Liver (tissue), 9 donors: ENCODE measurements around the gene CPA5. TPM values are rescaled to one million over a fixed set of nuclear protein-coding genes. Genes with fewer than 3 reads are reported as not detected.
A peak's percentile ranks its signal among the peaks of the same experiment; 100 is the strongest.

Source experiments
- DNase-seq: peaks from one replicate; pipeline ENCODE4 v3.0.0-alpha.2; 2017; ENCODE audit warnings: low spot score
- H3K27ac ChIP-seq, 2 donors: one replicate each; pipeline ENCODE4 v1.7.0; 2013; ENCODE audit warnings: inconsistent platforms in 2 of 2, low read length in 2 of 2, control low read depth in 1 of 2, low read depth in 1 of 2, mild to moderate bottlenecking in 1 of 2
- H3K27me3 ChIP-seq, 4 donors: one replicate each; pipeline versions ENCODE4 v1.6.1 to v1.7.0; 2013; ENCODE audit warnings: low read length in 3 of 4, inconsistent platforms in 1 of 4, mild to moderate bottlenecking in 1 of 4, moderate library complexity in 1 of 4; ENCODE audit not compliant: control insufficient read depth in 4 of 4, insufficient read depth in 4 of 4
- H3K36me3 ChIP-seq, 4 donors: one replicate each; pipeline versions ENCODE4 v1.6.1 to v1.7.0; 2013; ENCODE audit warnings: low read length in 3 of 4, mild to moderate bottlenecking in 3 of 4, low read depth in 1 of 4, moderate library complexity in 1 of 4; ENCODE audit not compliant: control insufficient read depth in 4 of 4, insufficient read depth in 3 of 4
- H3K4me1 ChIP-seq, 4 donors: one replicate each; pipeline versions ENCODE4 v1.6.1 to v1.7.0; 2013; ENCODE audit warnings: low read length in 3 of 4, mild to moderate bottlenecking in 3 of 4, moderate library complexity in 1 of 4; ENCODE audit not compliant: control insufficient read depth in 4 of 4, insufficient read depth in 4 of 4
- H3K4me3 ChIP-seq, 3 donors: one replicate each; pipeline versions ENCODE4 v1.6.1 to v1.7.0; 2013; ENCODE audit warnings: low read length in 3 of 3, control low read depth in 1 of 3, low read depth in 1 of 3, mild to moderate bottlenecking in 1 of 3
- H3K9ac ChIP-seq, 2 donors: one replicate each; pipeline ENCODE4 v1.7.0; 2013; ENCODE audit warnings: low read length in 2 of 2, mild to moderate bottlenecking in 2 of 2, moderate library complexity in 2 of 2, control low read depth in 1 of 2, low read depth in 1 of 2
- H3K9me3 ChIP-seq, 4 donors: one replicate each; pipeline versions ENCODE4 v1.6.1 to v1.7.0; 2013; ENCODE audit warnings: low read length in 3 of 4; ENCODE audit not compliant: control insufficient read depth in 4 of 4
- FOXA2 ChIP-seq: IDR thresholded peaks from 2 replicates; pipeline ENCODE4 v1.6.1; 2016; ENCODE audit warnings: antibody characterized with exemption
- GABPA ChIP-seq, 2 donors: IDR thresholded peaks in 1 of 2; conservative IDR thresholded peaks in 1 of 2; 2 replicates each; pipeline ENCODE4 v1.6.1; 2016; ENCODE audit warnings: antibody characterized with exemption in 2 of 2, mild to moderate bottlenecking in 1 of 2, moderate library complexity in 1 of 2
- HNF4A ChIP-seq, 2 donors: conservative IDR thresholded peaks; 2 replicates each; pipeline ENCODE4 v1.6.1; 2016; ENCODE audit warnings: antibody characterized with exemption in 2 of 2, mild to moderate bottlenecking in 2 of 2
- HNF4G ChIP-seq: IDR thresholded peaks from 2 replicates; pipeline ENCODE4 v1.6.1; 2016; ENCODE audit warnings: antibody characterized with exemption
- JUND ChIP-seq, 2 donors: IDR thresholded peaks; 2 replicates each; pipeline ENCODE4 v1.6.1; 2016; ENCODE audit warnings: antibody characterized with exemption in 2 of 2
- NR2F2 ChIP-seq: IDR thresholded peaks from 2 replicates; pipeline ENCODE4 v1.6.1; 2016; ENCODE audit warnings: antibody characterized with exemption
- RAD21 ChIP-seq, 2 donors: IDR thresholded peaks; 2 replicates each; pipeline ENCODE4 v1.6.1; 2016; ENCODE audit warnings: antibody characterized with exemption in 2 of 2, mild to moderate bottlenecking in 2 of 2
- RXRA ChIP-seq, 2 donors: IDR thresholded peaks; 2 replicates each; pipeline ENCODE4 v1.6.1; 2017 to 2018; ENCODE audit warnings: antibody characterized with exemption in 2 of 2, mild to moderate bottlenecking in 1 of 2
- SP1 ChIP-seq: IDR thresholded peaks from 2 replicates; pipeline ENCODE4 v1.6.1; 2018; ENCODE audit warnings: antibody characterized with exemption, mild to moderate bottlenecking
- TAF1 ChIP-seq: conservative IDR thresholded peaks from 2 replicates; pipeline ENCODE4 v1.6.1; 2016; ENCODE audit warnings: antibody characterized with exemption, mild to moderate bottlenecking
- WGBS: extraction: QIAGEN DNeasy Blood & Tissue Kit; methylation state at CpG from one replicate; pipeline ENCODE4 v1.1.7; 2013; 5-methylcytosine and 5-hydroxymethylcytosine counted together
- polyA plus RNA-seq, 2 donors: library from polyadenylated mRNA; stranded (reverse) in 1 of 2; unstranded in 1 of 2; fragments of 200-250 nt in 1 of 2; fragments of >200 nt in 1 of 2; fragmentation: Nextera tagmentation in 1 of 2; extraction: Ambion mirVana in 1 of 2; gene quantifications; one replicate each; pipeline versions ENCODE4 v1.2.1 to v1.2.3, GENCODE V29; 2013 to 2015
- total RNA-seq, 2 donors: library from RNA; depleted of rRNA; stranded (reverse); fragments of >200 nt; gene quantifications; one replicate each; pipeline ENCODE4 v1.2.3, GENCODE V29; 2014
- TF ChIP-seq, protein P1 (sequence below): IDR thresholded peaks from 2 replicates; pipeline ENCODE4 v1.6.1; 2016; ENCODE audit warnings: antibody characterized with exemption, mild to moderate bottlenecking
- TF ChIP-seq, protein P2 (sequence below): IDR thresholded peaks from 2 replicates; pipeline ENCODE4 v1.6.1; 2016; ENCODE audit warnings: antibody characterized with exemption
- donor health status: healthy.
- donor health status: healthy.
- donor health status: healthy.
- donor health status: healthy.
- donor health status: healthy.

CPA5 gene
- total and polyA plus RNA-seq, 4 donors: 0.33 TPM; not detected in 3

DNA sequence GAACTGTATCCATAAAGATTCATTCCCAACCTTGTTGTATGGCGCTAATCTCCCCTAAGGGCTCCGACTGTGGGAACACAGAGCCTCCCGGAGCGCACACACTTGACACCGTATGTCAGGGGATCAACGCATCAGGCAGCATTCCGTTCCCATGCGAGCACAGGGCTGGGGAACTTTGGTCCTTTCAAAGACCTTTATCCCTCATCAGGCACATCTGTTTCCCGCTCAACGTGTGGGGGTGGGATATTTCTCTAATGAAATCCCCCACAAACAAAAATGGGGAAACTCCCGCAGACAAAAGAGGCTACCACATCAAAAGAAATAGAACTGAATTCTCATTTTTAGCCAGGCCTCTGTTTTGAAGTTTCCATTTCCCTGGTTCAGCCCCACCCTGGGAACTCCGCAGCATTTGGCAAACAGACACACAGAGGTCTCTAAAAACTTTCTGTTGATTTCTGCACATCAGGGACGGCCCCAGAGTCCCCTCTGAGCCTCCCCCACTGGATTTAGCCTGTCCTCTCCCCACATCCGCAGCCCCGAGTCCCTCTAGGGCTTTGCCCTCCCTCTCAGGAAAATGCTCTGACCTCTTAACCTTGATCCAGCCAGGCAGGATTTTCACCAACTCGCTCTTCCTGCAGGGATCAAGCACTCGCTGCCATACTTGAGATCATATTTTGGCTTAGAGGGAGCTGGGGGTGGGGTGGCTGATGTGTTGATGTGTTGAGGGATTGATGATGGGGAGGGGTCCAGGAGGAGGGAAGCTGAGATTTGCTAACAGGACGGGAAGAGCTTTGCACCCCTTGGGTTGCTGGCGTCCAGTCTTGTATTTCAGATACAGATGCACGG, 6.6 kb downstream of the CPA5 start:
- TF ChIP-seq SP1 (peak; percentile 13), RAD21 (IDR thresholded peaks at IDR 0.05) (peak in 1 of 2 donors; percentile 17), NR2F2 (peak; percentile 96), FOXA2 (no peak), RXRA (IDR thresholded peaks at IDR 0.05) (peak in 1 of 2 donors; percentile 35), HNF4A (conservative IDR thresholded peaks at IDR 0.05) (no peak), TAF1 (no peak)
- TF ChIP-seq, protein P1, sequence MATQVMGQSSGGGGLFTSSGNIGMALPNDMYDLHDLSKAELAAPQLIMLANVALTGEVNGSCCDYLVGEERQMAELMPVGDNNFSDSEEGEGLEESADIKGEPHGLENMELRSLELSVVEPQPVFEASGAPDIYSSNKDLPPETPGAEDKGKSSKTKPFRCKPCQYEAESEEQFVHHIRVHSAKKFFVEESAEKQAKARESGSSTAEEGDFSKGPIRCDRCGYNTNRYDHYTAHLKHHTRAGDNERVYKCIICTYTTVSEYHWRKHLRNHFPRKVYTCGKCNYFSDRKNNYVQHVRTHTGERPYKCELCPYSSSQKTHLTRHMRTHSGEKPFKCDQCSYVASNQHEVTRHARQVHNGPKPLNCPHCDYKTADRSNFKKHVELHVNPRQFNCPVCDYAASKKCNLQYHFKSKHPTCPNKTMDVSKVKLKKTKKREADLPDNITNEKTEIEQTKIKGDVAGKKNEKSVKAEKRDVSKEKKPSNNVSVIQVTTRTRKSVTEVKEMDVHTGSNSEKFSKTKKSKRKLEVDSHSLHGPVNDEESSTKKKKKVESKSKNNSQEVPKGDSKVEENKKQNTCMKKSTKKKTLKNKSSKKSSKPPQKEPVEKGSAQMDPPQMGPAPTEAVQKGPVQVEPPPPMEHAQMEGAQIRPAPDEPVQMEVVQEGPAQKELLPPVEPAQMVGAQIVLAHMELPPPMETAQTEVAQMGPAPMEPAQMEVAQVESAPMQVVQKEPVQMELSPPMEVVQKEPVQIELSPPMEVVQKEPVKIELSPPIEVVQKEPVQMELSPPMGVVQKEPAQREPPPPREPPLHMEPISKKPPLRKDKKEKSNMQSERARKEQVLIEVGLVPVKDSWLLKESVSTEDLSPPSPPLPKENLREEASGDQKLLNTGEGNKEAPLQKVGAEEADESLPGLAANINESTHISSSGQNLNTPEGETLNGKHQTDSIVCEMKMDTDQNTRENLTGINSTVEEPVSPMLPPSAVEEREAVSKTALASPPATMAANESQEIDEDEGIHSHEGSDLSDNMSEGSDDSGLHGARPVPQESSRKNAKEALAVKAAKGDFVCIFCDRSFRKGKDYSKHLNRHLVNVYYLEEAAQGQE: no peak
- peaks cover 0 to 5% (median 0%) of the 10 kb centered on the region in 4 donors for H3K27me3 ChIP-seq
- WGBS: 45% methylated on average over 20 of the region's 20 CpGs
- no peaks in the 10 kb centered on the region for H3K9me3 ChIP-seq
- DNase-seq: no peak
- no peaks in the 10 kb centered on the region for H3K36me3 ChIP-seq
- H3K27ac ChIP-seq: peak overlapping the region in 1 of 2 donors; percentile 31
- H3K9ac ChIP-seq: no peak overlapping the region
- H3K4me1 ChIP-seq: no peaks in the 10 kb centered on the region
- no peak overlapping the region for H3K4me3 ChIP-seq

DNA sequence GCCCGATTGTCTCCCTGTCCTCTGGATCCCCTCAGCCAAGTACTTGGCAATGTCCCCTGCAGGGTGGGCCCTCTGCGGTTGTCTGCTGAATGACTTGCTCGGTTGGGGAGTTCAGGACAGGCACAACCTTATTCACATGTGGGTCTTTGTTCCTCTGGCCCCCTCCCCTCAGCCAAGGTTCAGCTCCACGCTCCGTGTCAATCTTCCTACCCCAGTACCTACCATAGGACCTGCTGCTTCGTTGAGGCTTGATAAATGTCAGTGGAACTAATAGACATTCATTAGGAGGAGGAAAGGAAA, 7.1 kb downstream of the CPA5 start:
- Histone ChIP-seq H3K4me3 (no peak overlapping the region), H3K27me3 (peaks cover 0 to 3% (median 0%) of the 10 kb centered on the region in 4 donors), H3K9ac (no peak overlapping the region), H3K4me1 (no peaks in the 10 kb centered on the region), H3K36me3 (no peaks in the 10 kb centered on the region), H3K27ac (peak overlapping the region in 1 of 2 donors; percentile 31), H3K9me3 (no peaks in the 10 kb centered on the region)
- DNase-seq: no peak
- TF ChIP-seq HNF4G: no peak
- TF ChIP-seq GABPA (IDR thresholded peaks at IDR 0.05 in 1 of 2, conservative IDR thresholded peaks at IDR 0.05 in 1 of 2): no peak
- TF ChIP-seq, protein P2, sequence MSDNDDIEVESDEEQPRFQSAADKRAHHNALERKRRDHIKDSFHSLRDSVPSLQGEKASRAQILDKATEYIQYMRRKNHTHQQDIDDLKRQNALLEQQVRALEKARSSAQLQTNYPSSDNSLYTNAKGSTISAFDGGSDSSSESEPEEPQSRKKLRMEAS: no peak
- no peak for TF ChIP-seq JUND (IDR thresholded peaks at IDR 0.05)
- no peak for TF ChIP-seq TAF1
- 72% methylated on average over 6 of the region's 6 CpGs for WGBS

DNA sequence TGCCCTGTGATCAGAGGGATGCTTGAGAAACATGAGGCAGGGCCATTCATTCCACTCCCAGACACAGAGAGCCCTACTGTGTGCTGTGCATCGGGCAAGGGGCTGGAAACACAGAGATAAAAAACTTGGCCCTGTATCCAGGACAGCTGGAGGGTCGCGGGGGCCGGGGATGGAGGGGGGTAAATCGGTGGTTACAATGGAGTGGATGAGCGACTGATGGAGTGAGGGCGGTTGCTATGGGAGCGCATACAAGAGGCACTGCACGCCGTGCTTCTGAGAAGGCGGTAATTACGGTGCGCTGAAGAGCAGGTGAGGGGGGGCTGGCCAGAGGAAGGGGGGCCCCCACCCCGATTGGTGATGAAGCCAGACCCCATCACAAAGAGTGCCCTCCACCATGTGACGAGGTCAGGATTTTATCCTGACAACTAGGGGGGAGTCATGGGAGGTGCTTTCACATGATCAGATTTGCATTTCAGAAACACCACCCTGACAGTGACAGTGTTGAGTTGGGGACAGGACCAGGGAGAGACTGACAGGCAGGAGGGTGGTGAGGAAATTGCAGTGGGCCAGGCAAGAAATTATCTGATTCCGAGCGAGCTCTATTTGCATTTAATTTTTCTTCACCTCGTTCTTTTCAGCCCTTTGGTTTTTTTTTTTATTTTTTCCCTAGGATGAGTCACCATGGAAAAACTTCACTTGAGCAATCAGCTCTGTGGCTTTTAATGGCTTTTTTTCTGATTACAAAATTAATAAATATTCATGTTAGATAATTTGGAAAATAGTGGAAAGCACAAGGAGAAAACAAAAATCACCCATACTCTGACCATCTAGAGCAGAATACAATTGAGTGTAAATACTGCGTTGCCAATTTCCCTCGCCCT, 7.8 kb downstream of the CPA5 start:
- TF ChIP-seq JUND (IDR thresholded peaks at IDR 0.05): peak; percentile 79 to 87
- no peak for TF ChIP-seq GABPA (IDR thresholded peaks at IDR 0.05 in 1 of 2, conservative IDR thresholded peaks at IDR 0.05 in 1 of 2)
- H3K4me1 ChIP-seq: no peaks in the 10 kb centered on the region
- no peak for DNase-seq
- peak overlapping the region in 1 of 2 donors; percentile 42 for H3K27ac ChIP-seq
- H3K27me3 ChIP-seq: peaks cover 0 to 3% (median 0%) of the 10 kb centered on the region in 4 donors
- H3K36me3 ChIP-seq: no peaks in the 10 kb centered on the region
- 71% methylated on average over 20 of the region's 20 CpGs for WGBS
- no peak overlapping the region for H3K4me3 ChIP-seq
- H3K9me3 ChIP-seq: no peaks in the 10 kb centered on the region
- no peak overlapping the region for H3K9ac ChIP-seq
